A549 (cell line): ENCODE results near the gene XPR1. TPM values are rescaled to one million over a fixed set of nuclear protein-coding genes. Genes with fewer than 3 reads are reported as not detected.
A peak's percentile ranks its signal among the peaks of the same experiment; 100 is the strongest.

Source experiments
- ATAC-seq, 2 experiments: fragments of 200-7000 bp in 1 of 2; fragments of >200 bp in 1 of 2; cut with Nextera tagmentation in 1 of 2; cut with Tn5 transposase in 1 of 2; 3 replicates each; pipeline versions ENCODE4 v1.8.0 to v1.9.1; 2018 to 2020; ENCODE audit warnings: mild to moderate bottlenecking in 1 of 2, moderate library complexity in 1 of 2
- CTCF ChIA-PET: fragments of 300-600 bp; sonication (Branson Sonifier 250); formaldehyde crosslinking; extraction: SDS; loops from one replicate; lab custom pipeline; 2021; ENCODE audit warnings: antibody characterized with exemption, inconsistent platforms; lab: Yijun Ruan, JAX
- POLR2A ChIA-PET: fragments of 350-600 bp; formaldehyde crosslinking; extraction: SDS; loops from one replicate; lab custom pipeline; 2021; ENCODE audit warnings: antibody characterized with exemption, inconsistent platforms; lab: Yijun Ruan, JAX
- DNase-seq, 2 experiments: peaks; one replicate each; pipeline versions ENCODE4 v3.0.0 to v3.0.0-alpha.2; 2011 to 2016; ENCODE audit warnings: low read depth in 1 of 2, low spot score in 1 of 2
- FAIRE-seq: peaks from 2 replicates; lab custom pipeline; 2011; peaks lifted over from hg19 to GRCh38; lab: Jason Lieb, UNC
- H3K27ac ChIP-seq, 2 experiments: fragments of >200 bp; sonication (Bioruptor Twin); formaldehyde crosslinking; 3 replicates each; pipeline ENCODE4 v1.5.1; 2016 to 2017
- H3K4me1 ChIP-seq: fragments of >200 bp; sonication (Bioruptor Twin); formaldehyde crosslinking; 3 replicates; pipeline ENCODE4 v1.6.1; 2016
- H3K4me2 ChIP-seq: fragments of >200 bp; sonication (Bioruptor Twin); formaldehyde crosslinking; 3 replicates; pipeline ENCODE4 v1.6.1; 2016
- H3K4me3 ChIP-seq: fragments of >200 bp; sonication (Bioruptor Twin); formaldehyde crosslinking; 3 replicates; pipeline ENCODE4 v1.5.1; 2016
- H3K9me3 ChIP-seq: fragments of >200 bp; sonication (Bioruptor Twin); formaldehyde crosslinking; 3 replicates; pipeline ENCODE4 v1.6.1; 2016
- CBX8 ChIP-seq: fragments of 200-600 bp; sonication (generic); IDR thresholded peaks from 2 replicates; pipeline ENCODE4 v1.6.1; 2016
- CEBPB ChIP-seq, 2 experiments: fragments of >200 bp in 1 of 2; sonication (Bioruptor Twin) in 1 of 2; formaldehyde crosslinking in 1 of 2; IDR thresholded peaks; 2 replicates each; pipeline ENCODE4 v1.6.1; 2012 to 2016
- CHD4 ChIP-seq: fragments of 200-600 bp; sonication (generic); IDR thresholded peaks from 2 replicates; pipeline ENCODE4 v1.6.1; 2016; ENCODE audit warnings: antibody characterized with exemption, mild to moderate bottlenecking, borderline replicate concordance
- EHF ChIP-seq: fragments of 250-450 bp; sonication (Bioruptor Pico); IDR thresholded peaks from 2 replicates; pipeline ENCODE4 v1.5.0; 2020; ENCODE audit warnings: mild to moderate bottlenecking
- ELK1 ChIP-seq: fragments of 150-350 bp; IDR thresholded peaks from 2 replicates; pipeline ENCODE4 v1.6.1; 2014; ENCODE audit warnings: low read depth, mild to moderate bottlenecking, low read length
- ESRRA ChIP-seq: fragments of 150-350 bp; IDR thresholded peaks from 2 replicates; pipeline ENCODE4 v1.6.1; 2014; ENCODE audit warnings: mild to moderate bottlenecking, low read length, borderline replicate concordance
- FOSB ChIP-seq: fragments of 250-450 bp; sonication (Bioruptor Pico); IDR thresholded peaks from 2 replicates; pipeline ENCODE4 v1.5.0; 2020; ENCODE audit warnings: mild to moderate bottlenecking, moderate library complexity
- FOXS1 ChIP-seq: fragments of 250-450 bp; sonication (Bioruptor Pico); IDR thresholded peaks from 2 replicates; pipeline ENCODE4 v1.5.0; 2020; ENCODE audit warnings: mild to moderate bottlenecking, moderate library complexity
- HMGXB4 ChIP-seq: fragments of 250-450 bp; sonication (Bioruptor Pico); IDR thresholded peaks from 2 replicates; pipeline ENCODE4 v1.5.0; 2021; ENCODE audit warnings: mild to moderate bottlenecking, moderate library complexity, borderline replicate concordance
- HOXB13 ChIP-seq: fragments of 250-450 bp; sonication (Bioruptor Pico); IDR thresholded peaks from 2 replicates; pipeline ENCODE4 v1.5.0; 2020; ENCODE audit warnings: low read depth, mild to moderate bottlenecking, moderate library complexity
- HOXB5 ChIP-seq: fragments of 250-450 bp; sonication (Bioruptor Pico); IDR thresholded peaks from 2 replicates; pipeline ENCODE4 v1.5.0; 2020; ENCODE audit warnings: mild to moderate bottlenecking, moderate library complexity
- JUN ChIP-seq, 2 experiments: fragments of >200 bp; sonication (Bioruptor Twin); formaldehyde crosslinking; IDR thresholded peaks; 2 replicates in 1 of 2; 3 replicates in 1 of 2; pipeline ENCODE4 v1.6.1; 2016 to 2017
- JUNB ChIP-seq: fragments of >200 bp; sonication (Bioruptor Twin); formaldehyde crosslinking; IDR thresholded peaks from 2 replicates; pipeline ENCODE4 v1.6.1; 2016
- MAFK ChIP-seq: fragments of 450-650 bp; IDR thresholded peaks from 2 replicates; pipeline ENCODE4 v1.6.1; 2014; ENCODE audit not compliant: partially characterized antibody
- MAX ChIP-seq: IDR thresholded peaks from 2 replicates; pipeline ENCODE4 v1.6.1; 2012
- MYC ChIP-seq: IDR thresholded peaks from 2 replicates; pipeline ENCODE4 v1.6.1; 2012; ENCODE audit warnings: mild to moderate bottlenecking, inconsistent platforms, low read length, improper control_type of control experiment, borderline replicate concordance
- NPAS2 ChIP-seq: fragments of 250-450 bp; sonication (Bioruptor Pico); IDR thresholded peaks from 2 replicates; pipeline ENCODE4 v1.8.0; 2022; ENCODE audit warnings: mild to moderate bottlenecking, moderate library complexity, borderline replicate concordance
- RAD21 ChIP-seq, 2 experiments: fragments of >200 bp in 1 of 2; sonication (Bioruptor Twin) in 1 of 2; formaldehyde crosslinking in 1 of 2; IDR thresholded peaks in 1 of 2; conservative IDR thresholded peaks in 1 of 2; 2 replicates in 1 of 2; 3 replicates in 1 of 2; pipeline ENCODE4 v1.6.1; 2012 to 2018; ENCODE audit warnings: inconsistent platforms in 1 of 2
- RCOR1 ChIP-seq: fragments of 150-350 bp; IDR thresholded peaks from 2 replicates; pipeline ENCODE4 v1.6.1; 2014; ENCODE audit warnings: antibody characterized with exemption, low read length, low read depth
- REST ChIP-seq: fragments of 200-600 bp; sonication (generic); IDR thresholded peaks from 2 replicates; pipeline ENCODE4 v1.6.1; 2016; ENCODE audit warnings: antibody characterized with exemption, mild to moderate bottlenecking, moderate library complexity
- RNF2 ChIP-seq: fragments of 200-600 bp; sonication (generic); IDR thresholded peaks from 2 replicates; pipeline ENCODE4 v1.6.1; 2016; ENCODE audit warnings: low read depth, mild to moderate bottlenecking, antibody characterized with exemption, moderate library complexity, borderline replicate concordance
- SMC3 ChIP-seq: fragments of >200 bp; sonication (Bioruptor Twin); formaldehyde crosslinking; IDR thresholded peaks from 3 replicates; pipeline ENCODE4 v1.6.1; 2018; ENCODE audit warnings: inconsistent platforms
- USF2 ChIP-seq: fragments of 450-650 bp; IDR thresholded peaks from 2 replicates; pipeline ENCODE4 v1.6.1; 2014; ENCODE audit warnings: antibody characterized with exemption
- ZC3H11A ChIP-seq: fragments of 450-650 bp; IDR thresholded peaks from 2 replicates; pipeline ENCODE4 v1.6.1; 2014; ENCODE audit warnings: antibody characterized with exemption, mild to moderate bottlenecking
- ZNF302 ChIP-seq: fragments of 250-450 bp; sonication (Bioruptor Pico); IDR thresholded peaks from 2 replicates; pipeline ENCODE4 v1.9.0; 2021; ENCODE audit warnings: inconsistent platforms, mild to moderate bottlenecking, moderate library complexity
- ZSCAN20 ChIP-seq: fragments of 250-450 bp; sonication (Bioruptor Pico); IDR thresholded peaks from 2 replicates; pipeline ENCODE4 v1.8.0; 2022; ENCODE audit warnings: mild to moderate bottlenecking, moderate library complexity
- WGBS: methylation state at CpG from one replicate; pipeline ENCODE4 v1.1.6; 2017; ENCODE audit errors: missing lambda C conversion rate; 5-methylcytosine and 5-hydroxymethylcytosine counted together
- polyA plus RNA-seq, 4 experiments: library from polyadenylated mRNA; depleted of rRNA in 3 of 4; stranded (reverse); fragments of >200 nt; fragmentation: RNase III in 1 of 4; extraction: RNeasy Plus Mini Kit Qiagen cat#74134 plus additional on column Dnase treatment in 1 of 4; gene quantifications; 2 replicates in 3 of 4; 3 replicates in 1 of 4; pipeline ENCODE4 v1.2.3, GENCODE V29; 2011 to 2017

XPR1 gene
- polyA plus RNA-seq, 2 of the 4 experiments (the other 2 are of a cell fraction) = 37.5 to 86.1 TPM

GRCh38 chr1:180937624-180938225 is 305.9 kb downstream of the XPR1 start:
- FAIRE-seq (no peak), ATAC-seq (no peak), DNase-seq (no peak)
- H3K9me3 ChIP-seq = no peaks in the 10 kb centered on the region
- H3K4me3 ChIP-seq = no peak overlapping the region
- no peak overlapping the region for H3K27ac ChIP-seq
- CTCF ChIA-PET = interaction anchor here (1.0 to 1.5 kb wide), 2 partner anchors 29 to 230 kb away, joined by 3 to 4 read pairs; no protein-coding TSS in a partner anchor
- TF ChIP-seq FOSB (CRISPR knock-in tag) = no peak
- no peak for TF ChIP-seq NPAS2
- 82% methylated on average over 9 of the region's 9 CpGs for WGBS
- H3K4me2 ChIP-seq = no peak overlapping the region
- no peaks in the 10 kb centered on the region for H3K4me1 ChIP-seq
- POLR2A ChIA-PET = no interaction called here

GRCh38 chr1:180939073-180939710 is 307.4 kb downstream of the XPR1 start:
- Histone ChIP-seq H3K4me3 (no peak overlapping the region), H3K9me3 (no peaks in the 10 kb centered on the region), H3K4me2 (no peak overlapping the region), H3K4me1 (no peaks in the 10 kb centered on the region), H3K27ac (no peak overlapping the region)
- DNase-seq (no peak), FAIRE-seq (no peak), ATAC-seq (peak in 1 of 2 experiments; percentile 20; a peak in 3 of 6 replicates)
- ChIA-PET CTCF (interaction anchor here (0.6 to 2.2 kb wide), 4 partner anchors 24 to 366 kb away, joined by 3 to 11 read pairs (median 3); no protein-coding TSS in a partner anchor), POLR2A (no interaction called here)
- TF ChIP-seq MYC = no peak
- no peak for TF ChIP-seq CHD4
- TF ChIP-seq JUN (IDR thresholded peaks at IDR 0.05) = no peak
- TF ChIP-seq ZSCAN20 = no peak
- TF ChIP-seq SMC3 = no peak
- no peak for TF ChIP-seq FOXS1 (CRISPR knock-in tag)
- TF ChIP-seq MAX = no peak
- no peak for TF ChIP-seq EHF
- TF ChIP-seq HOXB5 (CRISPR knock-in tag) = no peak
- TF ChIP-seq ZNF302 (CRISPR knock-in tag) = no peak
- TF ChIP-seq REST = no peak
- WGBS = 44% methylated on average over 9 of the region's 9 CpGs

- Histone ChIP-seq H3K4me2 (no peak overlapping the region), H3K9me3 (no peaks in the 10 kb centered on the region), H3K4me3 (no peak overlapping the region), H3K4me1 (no peaks in the 10 kb centered on the region), H3K27ac (no peak overlapping the region)
- DNase-seq = no peak
- 75% methylated on average over 3 of the region's 3 CpGs for WGBS
- ChIA-PET POLR2A (no interaction called here), CTCF (interaction anchor here (1.0 to 2.2 kb wide), 3 partner anchors 25 to 539 kb away, joined by 3 to 11 read pairs (median 3); no protein-coding TSS in a partner anchor)
- no peak for ATAC-seq
- no peak for FAIRE-seq
- TF ChIP-seq CEBPB (IDR thresholded peaks at IDR 0.05) (no peak), FOXS1 (CRISPR knock-in tag) (no peak), ELK1 (no peak), ESRRA (no peak), RAD21 (conservative IDR thresholded peaks at IDR 0.05 in 1 of 2, IDR thresholded peaks at IDR 0.05 in 1 of 2) (no peak), JUNB (no peak), RNF2 (no peak), RCOR1 (no peak), ZC3H11A (no peak), MAFK (no peak), CBX8 (no peak), HOXB13 (no peak), HMGXB4 (CRISPR knock-in tag) (no peak), USF2 (no peak), NPAS2 (no peak)
These were observed 307.9 kb downstream of the XPR1 start for GRCh38 chr1:180939711-180940103.
